ENCODE measurements around the gene HADHA.

The HADHA gene

DNA sequence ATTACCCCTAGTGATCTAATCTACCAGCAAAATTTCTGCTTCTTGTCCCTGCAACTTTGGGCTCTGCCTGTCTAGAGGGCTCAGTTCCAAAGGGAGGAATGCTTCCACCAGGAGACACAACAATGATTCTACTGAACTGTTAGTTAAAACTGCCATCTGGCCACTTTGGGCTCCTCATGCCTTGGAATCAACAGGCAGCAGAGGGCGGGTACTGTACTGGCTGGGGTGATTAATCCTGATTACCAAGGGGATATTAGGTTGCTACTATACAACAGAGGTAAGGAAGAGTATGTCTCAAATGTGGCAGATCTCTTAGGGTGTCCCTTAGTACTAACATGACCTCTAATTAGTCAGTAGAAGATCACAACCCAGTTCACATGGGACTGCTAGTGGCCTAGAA is 21.4 kb downstream of the HADHA start:
- DNase-seq (ENCODE audit: extremely low spot score) = no peak
- ChIA-PET CTCF (no interaction called here), POLR2A (no interaction called here)
- TF ChIP-seq ZNF384 (IDR thresholded peaks at IDR 0.05) (no peak), FOXA1 (IDR thresholded peaks at IDR 0.05) (no peak), NFRKB (IDR thresholded peaks at IDR 0.05) (no peak), SUZ12 (IDR thresholded peaks at IDR 0.05) (no peak)
- TF ChIP-seq, protein P1, sequence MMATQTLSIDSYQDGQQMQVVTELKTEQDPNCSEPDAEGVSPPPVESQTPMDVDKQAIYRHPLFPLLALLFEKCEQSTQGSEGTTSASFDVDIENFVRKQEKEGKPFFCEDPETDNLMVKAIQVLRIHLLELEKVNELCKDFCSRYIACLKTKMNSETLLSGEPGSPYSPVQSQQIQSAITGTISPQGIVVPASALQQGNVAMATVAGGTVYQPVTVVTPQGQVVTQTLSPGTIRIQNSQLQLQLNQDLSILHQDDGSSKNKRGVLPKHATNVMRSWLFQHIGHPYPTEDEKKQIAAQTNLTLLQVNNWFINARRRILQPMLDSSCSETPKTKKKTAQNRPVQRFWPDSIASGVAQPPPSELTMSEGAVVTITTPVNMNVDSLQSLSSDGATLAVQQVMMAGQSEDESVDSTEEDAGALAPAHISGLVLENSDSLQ (IDR thresholded peaks at IDR 0.05) = no peak

DNA sequence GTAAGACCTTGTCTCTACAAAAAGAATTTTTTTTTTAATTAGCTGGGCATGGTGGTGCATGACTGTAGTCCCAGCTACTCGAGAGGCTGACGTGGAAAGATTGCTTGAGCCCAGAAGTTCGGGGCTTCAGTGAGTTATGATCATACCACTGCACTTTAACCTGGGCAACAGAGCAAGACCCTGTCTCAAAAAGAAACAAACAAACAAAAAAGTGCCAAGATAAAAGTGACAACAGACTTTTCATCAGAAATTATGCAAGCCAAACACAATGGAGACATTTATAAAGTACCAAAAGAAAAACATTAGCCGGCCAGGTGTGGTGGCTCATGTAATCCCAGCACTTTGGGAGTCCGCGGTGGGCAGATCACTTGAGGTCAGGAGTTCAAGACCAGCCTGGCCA is 26.7 kb downstream of the HADHA start:
- CTCF ChIA-PET = no interaction called here
- no peak for DNase-seq (ENCODE audit: extremely low spot score)
- TF ChIP-seq SP1 (IDR thresholded peaks at IDR 0.05) = no peak
- no peak for TF ChIP-seq LEF1 (IDR thresholded peaks at IDR 0.05; ENCODE audit: borderline replicate concordance)
- TF ChIP-seq HDGF (IDR thresholded peaks at IDR 0.05; ENCODE audit: borderline replicate concordance) = no peak
- no peak for TF ChIP-seq ELF4 (IDR thresholded peaks at IDR 0.05)
- TF ChIP-seq ZNF384 (IDR thresholded peaks at IDR 0.05) = no peak
- no peak for TF ChIP-seq CTBP1 (IDR thresholded peaks at IDR 0.05; ENCODE audit: borderline replicate concordance)
- TF ChIP-seq ARNT (IDR thresholded peaks at IDR 0.05) = no peak
- TF ChIP-seq TARDBP (IDR thresholded peaks at IDR 0.05) = no peak
- no peak for TF ChIP-seq L3MBTL2 (conservative IDR thresholded peaks at IDR 0.05)
- TF ChIP-seq, protein P1 (IDR thresholded peaks at IDR 0.05) = no peak
- no peak for TF ChIP-seq BHLHE40 (IDR thresholded peaks at IDR 0.05; ENCODE audit: borderline replicate concordance)
- TF ChIP-seq FOXM1 (IDR thresholded peaks at IDR 0.05; ENCODE audit: borderline replicate concordance) = no peak
- no peak for TF ChIP-seq FOXK2 (IDR thresholded peaks at IDR 0.05)
- TF ChIP-seq FOXA1 (IDR thresholded peaks at IDR 0.05) = no peak
- TF ChIP-seq SUZ12 (IDR thresholded peaks at IDR 0.05) = no peak
- TF ChIP-seq NFRKB (IDR thresholded peaks at IDR 0.05) = no peak
- POLR2A ChIA-PET = no interaction called here

DNA sequence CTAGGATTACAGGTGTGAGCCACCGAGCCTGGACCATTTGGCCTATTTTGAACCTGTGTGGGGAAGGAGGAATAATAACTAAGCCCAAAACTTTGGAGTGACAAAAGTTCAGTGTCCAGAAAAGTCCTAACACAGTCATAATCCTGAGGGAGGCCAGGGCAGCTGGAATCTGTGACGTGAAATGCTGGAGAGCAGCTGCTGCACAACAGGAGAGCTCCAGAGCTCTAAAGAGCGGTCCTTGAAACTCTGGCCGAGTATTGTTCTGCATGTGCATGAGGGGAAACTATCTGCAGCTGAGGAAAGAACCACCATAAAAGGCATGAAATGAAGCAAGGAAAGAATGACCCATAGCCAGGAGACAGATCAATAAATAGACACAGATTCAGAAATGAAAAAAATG is 27.8 kb downstream of the HADHA start:
- CTCF ChIA-PET = no interaction called here
- TF ChIP-seq CTBP1 (IDR thresholded peaks at IDR 0.05; ENCODE audit: borderline replicate concordance) (no peak), SP1 (IDR thresholded peaks at IDR 0.05) (no peak), TARDBP (IDR thresholded peaks at IDR 0.05) (no peak), ARNT (IDR thresholded peaks at IDR 0.05) (no peak), HDGF (IDR thresholded peaks at IDR 0.05; ENCODE audit: borderline replicate concordance) (no peak), ZNF384 (IDR thresholded peaks at IDR 0.05) (no peak), FOXK2 (IDR thresholded peaks at IDR 0.05) (no peak), SUZ12 (IDR thresholded peaks at IDR 0.05) (no peak), L3MBTL2 (conservative IDR thresholded peaks at IDR 0.05) (no peak), FOXA1 (IDR thresholded peaks at IDR 0.05) (no peak), FOXM1 (IDR thresholded peaks at IDR 0.05; ENCODE audit: borderline replicate concordance) (no peak), ELF4 (IDR thresholded peaks at IDR 0.05) (no peak), NFRKB (IDR thresholded peaks at IDR 0.05) (no peak), BHLHE40 (IDR thresholded peaks at IDR 0.05; ENCODE audit: borderline replicate concordance) (no peak), LEF1 (IDR thresholded peaks at IDR 0.05; ENCODE audit: borderline replicate concordance) (no peak)
- TF ChIP-seq, protein P1 (IDR thresholded peaks at IDR 0.05) = no peak
- DNase-seq (ENCODE audit: extremely low spot score) = no peak
- POLR2A ChIA-PET = no interaction called here

DNA sequence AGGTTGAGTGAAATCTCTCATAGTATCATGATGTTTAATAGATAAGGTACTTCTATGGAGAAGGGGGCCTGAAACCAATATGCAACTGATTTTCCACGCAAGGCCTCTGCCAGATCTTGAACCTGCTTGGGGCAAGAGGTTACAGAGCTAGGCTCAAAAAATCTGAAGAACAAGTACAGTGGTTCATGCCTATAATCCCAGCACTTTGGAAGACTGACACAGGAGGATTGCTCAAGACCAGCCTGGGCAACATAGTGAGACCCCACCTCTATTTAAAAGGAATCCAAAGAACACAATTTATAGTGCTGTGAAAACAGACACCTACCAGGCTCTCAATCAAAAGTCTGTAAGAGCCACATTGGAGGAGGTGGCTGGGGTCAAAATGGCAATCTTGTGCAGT is 28.6 kb downstream of the HADHA start:
- no peak for TF ChIP-seq NFRKB (IDR thresholded peaks at IDR 0.05)
- no peak for TF ChIP-seq TARDBP (IDR thresholded peaks at IDR 0.05)
- no peak for TF ChIP-seq SP1 (IDR thresholded peaks at IDR 0.05)
- no peak for TF ChIP-seq SUZ12 (IDR thresholded peaks at IDR 0.05)
- TF ChIP-seq ZNF384 (IDR thresholded peaks at IDR 0.05) = no peak
- TF ChIP-seq, protein P1 (IDR thresholded peaks at IDR 0.05) = no peak
- TF ChIP-seq LEF1 (IDR thresholded peaks at IDR 0.05; ENCODE audit: borderline replicate concordance) = no peak
- TF ChIP-seq ARNT (IDR thresholded peaks at IDR 0.05) = no peak
- no peak for TF ChIP-seq CTBP1 (IDR thresholded peaks at IDR 0.05; ENCODE audit: borderline replicate concordance)
- TF ChIP-seq HDGF (IDR thresholded peaks at IDR 0.05; ENCODE audit: borderline replicate concordance) = no peak
- CTCF ChIA-PET = interaction anchor here (0.7 kb wide), 1 partner anchor 66 kb away, joined by 3 read pairs; no protein-coding TSS in a partner anchor
- POLR2A ChIA-PET = no interaction called here
- no peak for DNase-seq (ENCODE audit: extremely low spot score)

DNA sequence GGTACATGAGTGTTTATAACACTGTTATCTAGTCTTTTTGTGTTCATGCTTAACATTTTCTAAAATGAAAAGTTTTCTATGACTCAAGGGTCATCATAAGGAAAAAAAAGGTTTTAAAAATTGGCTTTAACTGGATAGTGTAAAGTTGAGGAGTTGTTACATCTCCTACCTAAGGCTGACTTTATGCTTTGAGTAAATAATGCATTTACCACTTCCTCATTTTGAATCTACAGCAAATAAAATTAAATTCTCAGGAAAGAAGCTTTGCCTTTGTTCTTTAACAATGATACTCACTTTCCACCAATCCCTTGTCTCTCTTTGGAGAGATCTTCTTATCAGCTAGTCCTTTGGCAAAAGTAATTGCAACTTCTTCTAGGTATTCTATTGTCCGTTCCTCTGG is 29.7 kb downstream of the HADHA start:
- no peak for DNase-seq (ENCODE audit: extremely low spot score)
- ChIA-PET POLR2A (no interaction called here), CTCF (no interaction called here)
- TF ChIP-seq NFRKB (IDR thresholded peaks at IDR 0.05) = no peak
- no peak for TF ChIP-seq FOXM1 (IDR thresholded peaks at IDR 0.05; ENCODE audit: borderline replicate concordance)
- TF ChIP-seq ARNT (IDR thresholded peaks at IDR 0.05) = no peak
- TF ChIP-seq HDGF (IDR thresholded peaks at IDR 0.05; ENCODE audit: borderline replicate concordance) = no peak
- no peak for TF ChIP-seq FOXK2 (IDR thresholded peaks at IDR 0.05)
- no peak for TF ChIP-seq SP1 (IDR thresholded peaks at IDR 0.05)
- no peak for TF ChIP-seq ZNF384 (IDR thresholded peaks at IDR 0.05)
- no peak for TF ChIP-seq FOXA1 (IDR thresholded peaks at IDR 0.05)

DNA sequence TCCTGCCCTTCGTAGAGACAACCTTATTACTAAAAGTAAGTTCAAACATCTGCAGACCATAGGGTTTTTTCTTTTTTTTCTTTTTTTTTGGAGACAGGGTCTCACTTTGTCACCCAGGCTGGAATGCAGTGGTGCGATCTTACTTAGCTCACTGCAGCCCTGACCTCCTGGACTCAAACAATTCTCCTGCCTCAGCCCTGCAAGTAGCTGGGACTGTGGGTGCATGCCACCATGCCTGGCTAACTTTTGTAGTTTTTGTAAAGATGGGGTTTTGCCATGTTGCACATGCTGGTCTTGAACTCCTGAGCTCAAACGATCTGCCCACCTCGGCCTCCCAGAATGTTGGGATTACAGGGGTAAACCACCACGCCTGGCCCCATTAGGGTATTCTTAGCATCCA is 32.4 kb downstream of the HADHA start:
- DNase-seq (ENCODE audit: extremely low spot score) = no peak
- TF ChIP-seq CTBP1 (IDR thresholded peaks at IDR 0.05; ENCODE audit: borderline replicate concordance) = no peak
- TF ChIP-seq FOXM1 (IDR thresholded peaks at IDR 0.05; ENCODE audit: borderline replicate concordance) = no peak
- TF ChIP-seq LEF1 (IDR thresholded peaks at IDR 0.05; ENCODE audit: borderline replicate concordance) = no peak
- no peak for TF ChIP-seq BHLHE40 (IDR thresholded peaks at IDR 0.05; ENCODE audit: borderline replicate concordance)
- TF ChIP-seq SUZ12 (IDR thresholded peaks at IDR 0.05) = no peak
- no peak for TF ChIP-seq ZNF384 (IDR thresholded peaks at IDR 0.05)
- no peak for TF ChIP-seq L3MBTL2 (conservative IDR thresholded peaks at IDR 0.05)
- no peak for TF ChIP-seq FOXA1 (IDR thresholded peaks at IDR 0.05)
- no peak for TF ChIP-seq TARDBP (IDR thresholded peaks at IDR 0.05)
- ChIA-PET CTCF (no interaction called here), POLR2A (no interaction called here)

Measured in HEK293T (cell line).